ENCODE measurements around the gene SLC17A1. TPM values are rescaled to one million over a fixed set of nuclear protein-coding genes. Genes with fewer than 3 reads are reported as not detected.

SLC17A1 gene
- total RNA-seq, 3 donors from 2014 or later: not detected

DNA sequence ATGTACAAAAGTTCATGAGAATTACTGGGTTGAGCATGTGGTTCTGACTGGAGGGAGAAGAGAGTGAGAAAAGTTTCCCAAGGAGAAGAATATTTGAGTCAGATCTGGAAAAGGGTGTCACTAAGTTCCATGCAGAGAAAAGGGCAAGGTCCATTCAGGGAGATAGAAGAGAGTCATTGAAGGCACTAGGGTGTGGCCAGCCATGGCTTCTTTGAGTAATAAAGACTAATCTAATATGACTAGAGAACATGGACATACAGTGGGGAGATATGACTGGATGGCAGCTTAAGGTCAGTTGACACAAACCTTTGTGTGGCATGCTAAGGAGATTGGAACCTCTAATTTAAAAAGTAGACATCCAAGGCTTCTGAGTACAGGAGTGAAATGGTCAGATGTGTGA is 88.0 kb downstream of the SLC17A1 start:
- TF ChIP-seq, protein P1, sequence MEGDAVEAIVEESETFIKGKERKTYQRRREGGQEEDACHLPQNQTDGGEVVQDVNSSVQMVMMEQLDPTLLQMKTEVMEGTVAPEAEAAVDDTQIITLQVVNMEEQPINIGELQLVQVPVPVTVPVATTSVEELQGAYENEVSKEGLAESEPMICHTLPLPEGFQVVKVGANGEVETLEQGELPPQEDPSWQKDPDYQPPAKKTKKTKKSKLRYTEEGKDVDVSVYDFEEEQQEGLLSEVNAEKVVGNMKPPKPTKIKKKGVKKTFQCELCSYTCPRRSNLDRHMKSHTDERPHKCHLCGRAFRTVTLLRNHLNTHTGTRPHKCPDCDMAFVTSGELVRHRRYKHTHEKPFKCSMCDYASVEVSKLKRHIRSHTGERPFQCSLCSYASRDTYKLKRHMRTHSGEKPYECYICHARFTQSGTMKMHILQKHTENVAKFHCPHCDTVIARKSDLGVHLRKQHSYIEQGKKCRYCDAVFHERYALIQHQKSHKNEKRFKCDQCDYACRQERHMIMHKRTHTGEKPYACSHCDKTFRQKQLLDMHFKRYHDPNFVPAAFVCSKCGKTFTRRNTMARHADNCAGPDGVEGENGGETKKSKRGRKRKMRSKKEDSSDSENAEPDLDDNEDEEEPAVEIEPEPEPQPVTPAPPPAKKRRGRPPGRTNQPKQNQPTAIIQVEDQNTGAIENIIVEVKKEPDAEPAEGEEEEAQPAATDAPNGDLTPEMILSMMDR (IDR thresholded peaks at IDR 0.05): no peak
- H3K9me3 ChIP-seq: no peaks in the 10 kb centered on the region
- DNase-seq (peak in 1 of 3 donors; percentile 46), ATAC-seq (peak; percentile 90)
- intact Hi-C loops (cut with DNase I, micrococcal nuclease): no loop called here
- H3K4me1 ChIP-seq (ENCODE audit: low read depth): no peaks in the 10 kb centered on the region
- H3K36me3 ChIP-seq (ENCODE audit: low read depth): no peaks in the 10 kb centered on the region
- H3K4me3 ChIP-seq: no peak overlapping the region

DNA sequence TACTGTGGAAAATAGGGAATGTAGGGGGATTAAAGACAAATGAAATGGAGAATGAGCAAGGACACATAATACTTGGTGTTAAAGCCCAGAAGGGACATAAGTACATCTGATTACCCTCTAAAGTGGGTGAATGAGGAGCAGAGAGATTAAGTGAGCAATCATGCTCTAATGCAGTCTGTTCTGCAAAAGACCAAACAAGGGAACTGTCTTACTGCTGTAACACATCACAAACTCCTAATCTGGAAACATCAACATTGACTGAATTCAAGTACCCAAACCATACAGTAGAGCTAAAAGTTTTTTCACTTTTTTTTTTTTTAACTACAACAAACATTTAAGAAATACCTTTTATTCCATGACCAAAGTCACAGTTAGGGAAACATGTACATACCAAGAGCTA is 96.6 kb downstream of the SLC17A1 start:
- DNase-seq (no peak), ATAC-seq (no peak)
- Histone ChIP-seq H3K4me1 (ENCODE audit: low read depth) (no peaks in the 10 kb centered on the region), H3K4me3 (no peak overlapping the region), H3K36me3 (ENCODE audit: low read depth) (no peaks in the 10 kb centered on the region), H3K9me3 (peaks cover 9% of the 10 kb centered on the region)
- TF ChIP-seq, protein P1 (IDR thresholded peaks at IDR 0.05): no peak
- intact Hi-C loops (cut with DNase I, micrococcal nuclease): no loop called here

Other genes with a start within 250 kb of the SLC17A1 start
- 10 to 100 TPM in 1 of 3 donors, 1 to 10 TPM in 2; 6.4 to 18.5 (median 7.4) TPM for gene SCGN, start 179.8 kb downstream of the SLC17A1 start, total RNA-seq
- gene SLC17A4, start 77.3 kb downstream of the SLC17A1 start, total RNA-seq: 100 to 1,000 TPM in 1 of 3 donors, 10 to 100 TPM in 2; 30.2 to 107 (median 40.1) TPM
- gene SLC17A3, start 42.2 kb upstream of the SLC17A1 start, total RNA-seq: not detected
- not detected for gene SLC17A2, start 98.6 kb upstream of the SLC17A1 start, total RNA-seq
- gene TRIM38, start 130.8 kb upstream of the SLC17A1 start, total RNA-seq: 10 to 100 TPM; 11.4 to 15.8 (median 12.6) TPM